ENCODE data around the gene UBXN6. TPM values are rescaled to one million over a fixed set of nuclear protein-coding genes. Genes with fewer than 3 reads are reported as not detected.

The UBXN6 gene
- total and polyA plus RNA-seq, 2 of the 8 experiments (the other 6 are each of a cell fraction or from before 2014, with no cell fraction given) = 28.0 to 43.8 TPM

DNA sequence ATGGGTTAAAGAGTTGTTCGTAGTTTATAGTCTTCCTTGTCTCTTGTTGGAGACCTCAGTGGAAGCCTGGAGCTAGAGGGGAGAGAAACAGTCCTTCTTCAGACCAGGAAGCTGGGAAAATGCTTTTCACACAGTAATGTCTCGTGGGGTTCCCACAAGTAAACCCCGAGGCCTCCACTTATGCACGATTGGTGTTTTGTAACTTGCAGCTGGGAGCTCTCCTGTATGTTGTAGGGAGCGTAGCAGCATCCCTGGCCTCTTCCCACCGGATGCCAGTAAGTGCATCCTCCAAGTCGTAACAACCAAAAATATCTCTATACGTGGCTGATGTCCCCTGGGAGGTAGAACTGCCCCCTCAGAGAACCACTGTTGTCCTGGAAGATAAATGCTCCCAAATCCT, 51.6 kb downstream of the UBXN6 start (continued):
- TF ChIP-seq CHD7 (IDR thresholded peaks at IDR 0.05; ENCODE audit: insufficient replicate concordance, low read length) (no peak), SIN3A (conservative IDR thresholded peaks at IDR 0.05 in 1 of 2, IDR thresholded peaks at IDR 0.05 in 1 of 2; ENCODE audit: low read depth in 1 of 2, low read length in 2 of 2) (no peak), SUZ12 (IDR thresholded peaks at IDR 0.05; ENCODE audit: low read length) (no peak), CHD2 (IDR thresholded peaks at IDR 0.05; ENCODE audit: low read length) (no peak), CHD1 (IDR thresholded peaks at IDR 0.05; ENCODE audit: low read depth, low read length) (no peak), EZH2 (IDR thresholded peaks at IDR 0.05; ENCODE audit: low read depth, low read length, severe bottlenecking) (no peak), RAD21 (IDR thresholded peaks at IDR 0.05 in 1 of 2, conservative IDR thresholded peaks at IDR 0.05 in 1 of 2; ENCODE audit: low read depth in 2 of 2, low read length in 2 of 2) (no peak), JUND (IDR thresholded peaks at IDR 0.05; ENCODE audit: low read length) (no peak), SP1 (IDR thresholded peaks at IDR 0.05; ENCODE audit: low read depth, low read length) (no peak), TEAD4 (IDR thresholded peaks at IDR 0.05; ENCODE audit: low read depth, low read length) (no peak)
